Natural killer cell (primary cell): ENCODE measurements around the gene SPTBN4. TPM values are rescaled to one million over a fixed set of nuclear protein-coding genes. Genes with fewer than 3 reads are reported as not detected.

Source experiments
- ATAC-seq, 3 donors: fragments of 150-1000 bp in 2 of 3; fragments of 200-7000 bp in 1 of 3; cut with Tn5 transposase; 1 replicate in 1 of 3; 2 replicates in 2 of 3; pipeline ENCODE4 v1.10.0; 2021; ENCODE audit warnings: mild to moderate bottlenecking in 2 of 3, moderate library complexity in 2 of 3
- DNase-seq, 2 donors: peaks; one replicate each; pipeline versions ENCODE4 v3.0.0 to v3.0.0-alpha.2; 2013 to 2021; ENCODE audit warnings: mixed read lengths in 1 of 2
- H3K27ac ChIP-seq: one replicate; pipeline ENCODE4 v1.5.1; 2013; ENCODE audit warnings: mild to moderate bottlenecking, low read length
- H3K27me3 ChIP-seq: one replicate; pipeline ENCODE4 v1.6.1; 2013; ENCODE audit warnings: low read length; ENCODE audit not compliant: control insufficient read depth, insufficient read depth
- H3K36me3 ChIP-seq: one replicate; pipeline ENCODE4 v1.6.1; 2013; ENCODE audit warnings: low read length; ENCODE audit not compliant: control insufficient read depth, insufficient read depth
- H3K4me1 ChIP-seq: one replicate; pipeline ENCODE4 v1.6.1; 2013; ENCODE audit warnings: low read length; ENCODE audit not compliant: control insufficient read depth, insufficient read depth
- H3K4me3 ChIP-seq: one replicate; pipeline ENCODE4 v1.5.1; 2013; ENCODE audit warnings: low read length
- H3K9me3 ChIP-seq: one replicate; pipeline ENCODE4 v1.6.1; 2013; ENCODE audit warnings: low read length; ENCODE audit not compliant: control insufficient read depth, insufficient read depth
- H3K27ac Mint-ChIP-seq, 2 donors: one replicate each; pipeline ENCODE4 v1.8.0; 2022; ENCODE audit warnings: mild to moderate bottlenecking in 2 of 2, mixed read lengths in 2 of 2, moderate library complexity in 1 of 2
- H3K27me3 Mint-ChIP-seq, 2 donors: one replicate each; pipeline ENCODE4 v1.8.0; 2022; ENCODE audit warnings: low read depth in 2 of 2, mixed read lengths in 2 of 2
- H3K36me3 Mint-ChIP-seq: one replicate; pipeline ENCODE4 v1.8.0; 2022; ENCODE audit warnings: mixed read lengths
- H3K4me1 Mint-ChIP-seq, 2 donors: one replicate each; pipeline ENCODE4 v1.8.0; 2022; ENCODE audit warnings: mixed read lengths in 2 of 2
- H3K4me3 Mint-ChIP-seq: one replicate; pipeline ENCODE4 v1.8.0; 2022; ENCODE audit warnings: mild to moderate bottlenecking, moderate library complexity, mixed read lengths
- H3K9me3 Mint-ChIP-seq, 2 donors: one replicate each; pipeline ENCODE4 v1.8.0; 2022; ENCODE audit warnings: mixed read lengths in 2 of 2
- WGBS: methylation state at CpG from one replicate; pipeline ENCODE4 v1.1.7; 2013; ENCODE audit warnings: missing lambda C conversion rate; ENCODE audit not compliant: insufficient coverage; 5-methylcytosine and 5-hydroxymethylcytosine counted together
- intact Hi-C: fragments of 100-400 bp; cut with micrococcal nuclease; formaldehyde crosslinking; loops from one replicate; pipeline ENCODE4 v1.14.2; 2022
- total RNA-seq, 4 donors: library from RNA; stranded (reverse); fragments of 120-200 nt in 1 of 4; gene quantifications; one replicate each; pipeline versions ENCODE4 v1.2.3 to v1.2.4, GENCODE V29; 2013 to 2022
- TF ChIP-seq, protein P1 (sequence below): fragments of 200-600 bp; IDR thresholded peaks from one replicate; pipeline ENCODE4 v1.8.0; 2022; ENCODE audit warnings: antibody characterized with exemption

SPTBN4 gene
- total RNA-seq: under 1 TPM; 0.16 to 0.63 (median 0.31) TPM
- total RNA-seq (2013): 0.27 TPM

DNA sequence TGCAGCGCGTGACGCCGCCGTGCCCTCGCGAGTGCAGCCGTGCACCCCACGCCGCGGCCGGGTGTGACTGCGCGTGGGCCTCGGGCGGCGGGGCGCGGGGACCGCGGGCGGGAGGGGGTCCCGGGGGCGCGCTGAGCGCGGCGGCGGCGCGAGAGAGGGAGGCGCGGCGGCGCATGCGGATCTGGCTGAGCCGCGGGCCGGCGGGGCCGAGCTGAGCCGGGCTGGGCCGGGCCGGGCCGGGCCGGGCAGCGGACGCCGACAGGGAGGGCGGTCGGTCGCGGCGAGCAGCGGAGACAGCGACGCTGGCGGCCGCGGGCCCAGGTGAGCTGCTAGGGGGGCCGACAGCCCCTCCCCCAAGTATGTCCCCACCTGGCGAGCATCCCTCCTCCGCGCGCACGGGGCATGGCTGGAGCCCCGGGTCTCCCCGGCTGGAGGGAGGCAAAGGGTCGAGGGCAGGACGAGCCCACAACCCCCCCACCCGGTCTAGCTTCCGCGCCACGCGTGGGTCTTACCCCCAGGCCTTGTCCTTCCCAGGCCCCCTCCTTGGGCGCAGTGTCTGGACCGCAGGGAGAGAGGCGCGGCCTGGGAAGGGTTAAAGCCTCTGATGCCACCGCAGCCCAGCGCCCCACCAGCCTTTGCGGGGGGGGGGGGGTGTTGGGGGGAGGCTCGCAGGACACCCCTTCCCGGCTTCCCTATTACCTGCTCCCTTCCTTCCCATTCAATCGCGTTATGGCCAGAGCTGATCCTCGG, at the start of gene SPTBN4:
Gene SPTBN4, plus strand, starts transcription at position 17 of the 750 bp plus-strand sequence. CDS start 5,621 bp downstream, outside the sequence.
- Histone ChIP-seq H3K9me3 (no peaks in the 10 kb centered on the region), H3K4me1 (peaks cover 32% of the 10 kb centered on the region), H3K4me3 (peak within 1 kb of the TSS; percentile 70), H3K27ac (peak within 1 kb of the TSS; percentile 81), H3K27me3 (peaks cover 6% of the 10 kb centered on the region), H3K36me3 (no peaks in the 10 kb centered on the region)
- no peaks in the 10 kb centered on the region for H3K36me3 Mint-ChIP-seq
- peaks cover 8 to 13% of the 10 kb centered on the region in 2 donors for H3K27me3 Mint-ChIP-seq
- WGBS: 4% methylated on average over 80 of the region's 87 CpGs
- ATAC-seq (no peak), DNase-seq (peak in 1 of 2 donors; percentile 30)
- peaks cover 23 to 26% of the 10 kb centered on the region in 2 donors for H3K4me1 Mint-ChIP-seq
- no peaks in the 10 kb centered on the region for H3K9me3 Mint-ChIP-seq
- intact Hi-C loops: loop anchor here (1.0 to 10.0 kb wide), 9 partner anchors 23 to 861 kb away; partner anchors contain the start of genes C19orf47, MIA, PLD3 and RAB4B
- H3K27ac Mint-ChIP-seq: peak within 1 kb of the TSS; percentile 88 to 93
- peak within 1 kb of the TSS; percentile 84 for H3K4me3 Mint-ChIP-seq
- TF ChIP-seq, protein P1, sequence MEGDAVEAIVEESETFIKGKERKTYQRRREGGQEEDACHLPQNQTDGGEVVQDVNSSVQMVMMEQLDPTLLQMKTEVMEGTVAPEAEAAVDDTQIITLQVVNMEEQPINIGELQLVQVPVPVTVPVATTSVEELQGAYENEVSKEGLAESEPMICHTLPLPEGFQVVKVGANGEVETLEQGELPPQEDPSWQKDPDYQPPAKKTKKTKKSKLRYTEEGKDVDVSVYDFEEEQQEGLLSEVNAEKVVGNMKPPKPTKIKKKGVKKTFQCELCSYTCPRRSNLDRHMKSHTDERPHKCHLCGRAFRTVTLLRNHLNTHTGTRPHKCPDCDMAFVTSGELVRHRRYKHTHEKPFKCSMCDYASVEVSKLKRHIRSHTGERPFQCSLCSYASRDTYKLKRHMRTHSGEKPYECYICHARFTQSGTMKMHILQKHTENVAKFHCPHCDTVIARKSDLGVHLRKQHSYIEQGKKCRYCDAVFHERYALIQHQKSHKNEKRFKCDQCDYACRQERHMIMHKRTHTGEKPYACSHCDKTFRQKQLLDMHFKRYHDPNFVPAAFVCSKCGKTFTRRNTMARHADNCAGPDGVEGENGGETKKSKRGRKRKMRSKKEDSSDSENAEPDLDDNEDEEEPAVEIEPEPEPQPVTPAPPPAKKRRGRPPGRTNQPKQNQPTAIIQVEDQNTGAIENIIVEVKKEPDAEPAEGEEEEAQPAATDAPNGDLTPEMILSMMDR: no peak

DNA sequence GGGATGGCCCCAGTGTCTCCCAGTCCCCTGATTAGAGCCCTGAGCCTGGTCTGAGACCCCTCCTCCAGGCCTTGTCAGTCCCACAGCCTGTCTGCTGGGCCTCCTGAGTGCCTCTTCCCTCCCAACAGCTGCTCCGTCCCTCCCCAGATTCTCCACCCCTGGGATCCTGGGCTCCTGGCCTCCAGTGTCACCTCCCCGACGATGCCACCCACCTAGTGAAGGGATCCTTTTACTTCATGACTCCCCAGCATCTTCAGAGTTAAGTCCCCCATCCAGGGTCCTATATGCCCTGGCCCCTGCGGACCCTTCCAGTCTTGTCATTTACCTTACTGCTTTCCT, 49.2 kb upstream of the SPTBN4 start:
- no peak for DNase-seq
- Mint-ChIP-seq H3K36me3 (no peaks in the 10 kb centered on the region), H3K9me3 (no peaks in the 10 kb centered on the region), H3K4me1 (peaks cover 31 to 61% of the 10 kb centered on the region in 2 donors), H3K27me3 (peaks cover 0 to 3% of the 10 kb centered on the region in 2 donors), H3K27ac (peak overlapping the region; percentile 72 to 82), H3K4me3 (no peak overlapping the region)
- H3K36me3 ChIP-seq: peaks cover 4% of the 10 kb centered on the region
- H3K27me3 ChIP-seq: no peaks in the 10 kb centered on the region
- H3K4me1 ChIP-seq: peaks cover 60% of the 10 kb centered on the region
- TF ChIP-seq, protein P1: no peak
- 82% methylated on average over 4 of the region's 4 CpGs for WGBS
- no peaks in the 10 kb centered on the region for H3K9me3 ChIP-seq
- peak overlapping the region; percentile 36 for H3K27ac ChIP-seq
- H3K4me3 ChIP-seq: no peak overlapping the region
- intact Hi-C loops: no loop called here
- ATAC-seq: no peak

DNA sequence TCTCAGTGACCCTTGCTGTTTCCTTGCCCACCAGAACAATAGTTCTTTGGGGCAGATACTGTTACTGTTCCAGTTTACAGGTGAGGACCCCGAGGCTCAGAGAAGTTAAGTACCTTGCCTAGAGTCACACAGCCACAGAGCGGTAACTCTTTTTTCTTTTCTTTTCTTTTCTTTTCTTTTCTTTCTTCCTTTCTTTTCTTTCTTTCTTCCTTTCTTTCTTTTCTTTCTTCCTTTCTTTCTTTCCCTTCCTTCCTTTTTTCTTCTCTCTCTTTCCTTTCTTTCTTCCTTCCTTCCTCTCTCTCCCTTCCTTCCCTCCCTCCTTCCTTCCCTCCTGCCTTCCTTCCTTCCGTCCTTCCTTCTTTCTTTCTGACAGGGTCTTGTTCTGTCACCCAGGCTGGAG, 48.8 kb upstream of the SPTBN4 start:
- peaks cover 55% of the 10 kb centered on the region for H3K4me1 ChIP-seq

More for the DNA sequence above, 48.8 kb upstream of the SPTBN4 start:
- Histone ChIP-seq H3K27me3 (no peaks in the 10 kb centered on the region), H3K4me3 (no peak overlapping the region), H3K9me3 (no peaks in the 10 kb centered on the region), H3K27ac (no peak overlapping the region), H3K36me3 (peaks cover 8% of the 10 kb centered on the region)
- TF ChIP-seq, protein P1: no peak
- Mint-ChIP-seq H3K27ac (peak overlapping the region; percentile 72 to 82), H3K36me3 (no peaks in the 10 kb centered on the region), H3K4me1 (peaks cover 31 to 59% of the 10 kb centered on the region in 2 donors), H3K27me3 (peaks cover 0 to 3% of the 10 kb centered on the region in 2 donors), H3K9me3 (no peaks in the 10 kb centered on the region), H3K4me3 (no peak overlapping the region)
- WGBS: 74% methylated on average over 3 of the region's 3 CpGs
- intact Hi-C loops: no loop called here
- no peak for DNase-seq
- ATAC-seq: no peak
